Activated CD8-positive, alpha-beta T cell treated with anti-CD3 and anti-CD28 coated beads, Interleukin-2, amount 10 ng/mL, durations not matched to agents 7 days and 5 days (primary cell): ENCODE results near the gene TRAPPC10. TPM values are rescaled to one million over a fixed set of nuclear protein-coding genes. Genes with fewer than 3 reads are reported as not detected.

Experiments
- ATAC-seq: fragments of 150-1000 bp; cut with Tn5 transposase; one replicate; pipeline ENCODE4 v1.10.0; 2021; ENCODE audit warnings: moderate library complexity
- CTCF ChIA-PET: fragments of 350-600 bp; sonication (Branson Sonifier 250); formaldehyde crosslinking; loops from one replicate; lab custom pipeline; 2021; ENCODE audit warnings: antibody characterized with exemption; lab: Charles Lee
- POLR2A ChIA-PET: fragments of 350-600 bp; sonication (Branson Sonifier 250); formaldehyde crosslinking; loops from one replicate; lab custom pipeline; 2021; ENCODE audit warnings: antibody characterized with exemption; lab: Charles Lee
- DNase-seq: peaks from one replicate; pipeline ENCODE4 v3.0.0-alpha.2; 2020
- H3K27ac Mint-ChIP-seq: one replicate; pipeline ENCODE4 v1.8.0; 2021; ENCODE audit warnings: mild to moderate bottlenecking, mixed read lengths
- H3K27me3 Mint-ChIP-seq: one replicate; pipeline ENCODE4 v1.8.0; 2021; ENCODE audit warnings: low read depth, mixed read lengths
- H3K36me3 Mint-ChIP-seq: one replicate; pipeline ENCODE4 v1.8.0; 2021; ENCODE audit warnings: low read depth, mixed read lengths
- H3K4me1 Mint-ChIP-seq: one replicate; pipeline ENCODE4 v1.8.0; 2021; ENCODE audit warnings: low read depth, mixed read lengths
- H3K4me3 Mint-ChIP-seq: one replicate; pipeline ENCODE4 v1.8.0; 2021; ENCODE audit warnings: mild to moderate bottlenecking, mixed read lengths
- H3K9me3 Mint-ChIP-seq: one replicate; pipeline ENCODE4 v1.8.0; 2022; ENCODE audit warnings: mixed read lengths; ENCODE audit not compliant: insufficient read depth
- total RNA-seq, 2 experiments: library from RNA; stranded (reverse); gene quantifications; one replicate each; pipeline ENCODE4 v1.2.3, GENCODE V29; 2021

The TRAPPC10 gene
- total RNA-seq, 2 experiments from 2014 or later = 72.2 to 82.7 TPM

DNA sequence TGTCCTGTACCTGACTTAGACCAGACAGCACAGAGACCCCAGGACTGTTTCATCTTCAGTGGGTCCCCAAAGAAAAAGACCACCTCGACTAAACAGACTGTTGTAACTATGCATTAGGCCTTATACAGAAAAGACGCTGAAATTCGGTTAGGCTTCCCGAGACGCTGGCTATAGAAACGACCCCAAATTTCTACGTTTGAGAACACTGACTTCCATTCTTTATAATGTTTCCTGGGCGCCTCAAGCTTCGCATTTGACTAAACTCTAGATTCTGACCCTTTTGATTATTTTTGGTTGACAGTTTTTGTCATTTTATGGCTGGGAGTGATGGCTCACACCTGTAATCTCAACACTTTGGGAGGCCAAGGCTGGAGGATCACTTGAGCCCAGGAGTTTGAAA, 986 bp upstream of the TRAPPC10 start:
- Mint-ChIP-seq H3K4me1 (peaks cover 41% of the 10 kb centered on the region), H3K27ac (peak overlapping the region; percentile 93), H3K27me3 (no peaks in the 10 kb centered on the region), H3K9me3 (no peaks in the 10 kb centered on the region), H3K36me3 (peaks cover 21% of the 10 kb centered on the region), H3K4me3 (peak overlapping the region; percentile 86)
- CTCF ChIA-PET = no interaction called here
- POLR2A ChIA-PET = interaction anchor here (1.1 to 3.9 kb wide), 3 partner anchors 73 to 222 kb away, joined by 3 to 37 read pairs (median 3); partner anchors contain the start of gene RRP1
- ATAC-seq (no peak), DNase-seq (no peak)

DNA sequence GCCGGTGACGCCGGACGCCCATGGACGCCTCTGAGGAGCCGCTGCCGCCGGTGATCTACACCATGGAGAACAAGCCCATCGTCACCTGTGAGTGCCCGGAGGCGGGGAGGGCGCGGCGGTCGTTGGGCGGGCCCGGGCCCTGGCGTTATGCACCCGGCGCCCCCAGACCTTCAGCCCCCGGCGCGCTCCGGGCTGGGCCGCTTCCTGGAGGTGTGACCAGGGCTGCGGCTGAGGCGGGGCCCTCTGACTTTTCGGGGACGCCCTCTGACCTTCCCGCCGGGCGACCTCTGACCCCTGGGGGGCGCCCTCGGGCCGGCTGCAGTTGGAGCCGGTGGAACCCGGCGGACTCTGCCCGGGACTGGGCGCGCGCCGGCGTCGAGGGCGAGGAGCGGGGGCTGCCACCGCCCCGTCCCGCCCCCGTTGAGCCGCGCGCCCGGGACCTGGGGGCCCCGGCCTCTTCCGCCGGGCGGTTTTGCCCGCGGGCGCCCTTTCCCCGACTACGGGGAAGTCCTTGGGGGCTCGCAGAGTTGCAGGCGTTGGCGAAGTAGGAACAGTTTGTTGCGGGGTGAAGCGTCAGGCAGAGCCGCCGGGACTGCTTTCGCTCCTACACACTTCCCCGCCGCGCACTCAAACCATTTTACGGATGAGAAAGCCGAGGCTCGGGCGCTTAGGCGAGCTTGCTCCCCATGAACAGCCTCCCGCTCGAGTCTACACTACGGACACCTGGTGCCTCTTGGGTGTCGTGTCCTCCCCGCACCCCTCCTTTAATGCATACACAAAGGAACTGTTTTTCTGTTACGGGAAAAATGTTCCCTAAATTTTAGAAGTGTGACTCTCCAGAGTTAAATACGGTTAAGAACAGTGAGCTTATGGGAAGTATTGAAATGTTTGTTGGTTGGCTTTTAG, 618 bp downstream of the TRAPPC10 start:
- H3K36me3 Mint-ChIP-seq = peaks cover 25% of the 10 kb centered on the region
- peak; percentile 91 for DNase-seq
- peak overlapping the region; percentile 87 for H3K27ac Mint-ChIP-seq
- POLR2A ChIA-PET = interaction anchor here (1.0 to 3.9 kb wide), 6 partner anchors 9 to 71 kb away, joined by 3 to 37 read pairs (median 4); no protein-coding TSS in a partner anchor
- H3K9me3 Mint-ChIP-seq = no peaks in the 10 kb centered on the region
- H3K4me1 Mint-ChIP-seq = peaks cover 52% of the 10 kb centered on the region
- CTCF ChIA-PET = interaction anchor here (1.0 to 2.0 kb wide), 8 partner anchors 9 to 285 kb away, joined by 3 to 22 read pairs (median 4); no protein-coding TSS in a partner anchor
- ATAC-seq = peak; percentile 80
- no peaks in the 10 kb centered on the region for H3K27me3 Mint-ChIP-seq
- H3K4me3 Mint-ChIP-seq = peak overlapping the region; percentile 90

DNA sequence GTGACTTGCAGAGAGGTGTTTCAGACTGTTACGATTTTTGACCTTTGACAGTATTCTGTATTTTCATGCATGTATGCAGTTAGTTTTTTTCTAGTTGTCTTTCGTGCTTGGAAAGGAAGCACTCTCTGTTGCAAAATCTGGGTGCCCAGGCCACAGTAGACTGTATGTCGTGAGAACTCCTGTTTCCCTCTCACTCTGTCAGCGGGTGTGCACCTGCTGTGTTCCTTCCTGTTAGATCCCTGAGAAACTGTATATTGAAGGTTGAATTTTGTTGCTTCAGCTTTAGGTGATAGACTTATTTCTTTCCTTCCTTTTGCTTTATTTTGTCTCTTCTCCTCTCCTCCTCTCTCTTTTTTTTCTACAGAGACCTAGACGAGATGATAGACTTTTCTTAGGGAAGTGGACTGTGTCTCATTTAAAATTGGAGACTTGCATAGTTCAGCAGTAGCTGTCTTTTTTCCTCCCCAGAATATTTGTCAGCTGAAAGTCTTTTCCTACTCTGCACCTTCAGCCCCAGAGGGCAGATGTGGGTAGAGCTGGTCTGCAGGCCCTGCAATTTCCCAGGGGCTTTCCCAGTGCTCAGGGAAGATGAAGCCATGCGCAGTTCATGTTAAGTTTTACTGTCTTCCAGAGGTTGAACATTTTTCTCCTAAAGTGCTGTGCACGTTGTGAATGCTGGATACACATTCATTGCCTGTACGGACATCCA, 1.4 kb downstream of the TRAPPC10 start:
- H3K4me1 Mint-ChIP-seq = peaks cover 57% of the 10 kb centered on the region
- H3K27me3 Mint-ChIP-seq = no peaks in the 10 kb centered on the region
- CTCF ChIA-PET = interaction anchor here (0.6 to 2.0 kb wide), 9 partner anchors 8 to 464 kb away, joined by 3 to 22 read pairs (median 3); no protein-coding TSS in a partner anchor
- no peaks in the 10 kb centered on the region for H3K9me3 Mint-ChIP-seq
- POLR2A ChIA-PET = interaction anchor here (0.7 to 3.9 kb wide), 8 partner anchors 8 to 75 kb away, joined by 3 to 37 read pairs (median 4); no protein-coding TSS in a partner anchor
- DNase-seq (peak; percentile 54), ATAC-seq (peak; percentile 18)
- peaks cover 28% of the 10 kb centered on the region for H3K36me3 Mint-ChIP-seq
- H3K27ac Mint-ChIP-seq = peak overlapping the region; percentile 87
- peak overlapping the region; percentile 90 for H3K4me3 Mint-ChIP-seq

DNA sequence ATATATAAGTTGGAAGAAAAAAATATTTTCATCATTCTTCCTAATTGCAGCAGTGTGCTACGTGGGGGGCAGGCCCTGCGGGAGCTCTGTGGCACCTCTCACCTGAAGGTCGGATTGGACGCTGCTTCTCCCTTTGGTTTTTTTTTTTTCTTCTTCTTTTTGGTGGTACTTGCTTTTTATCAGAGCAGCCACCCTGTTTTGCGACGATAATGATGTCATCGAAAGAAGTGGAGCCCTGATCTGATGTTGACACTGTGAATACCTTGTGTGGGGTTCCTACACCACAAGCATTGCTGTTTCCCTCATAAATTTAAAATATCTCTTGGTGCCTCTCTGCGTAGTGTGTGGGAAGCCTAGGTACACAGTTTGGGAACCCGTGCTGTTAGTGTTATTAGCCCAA, 5.5 kb downstream of the TRAPPC10 start:
- ATAC-seq (no peak), DNase-seq (no peak)
- H3K9me3 Mint-ChIP-seq = no peaks in the 10 kb centered on the region
- H3K27me3 Mint-ChIP-seq = no peaks in the 10 kb centered on the region
- ChIA-PET POLR2A (interaction anchor here (0.6 to 0.7 kb wide), 2 partner anchors 52 to 509 kb away, joined by 3 to 4 read pairs; no protein-coding TSS in a partner anchor), CTCF (interaction anchor here (1.1 kb wide), 1 partner anchor 14 kb away, joined by 4 read pairs; no protein-coding TSS in a partner anchor)
- H3K4me3 Mint-ChIP-seq = no peak overlapping the region
- no peak overlapping the region for H3K27ac Mint-ChIP-seq
- peaks cover 76% of the 10 kb centered on the region for H3K4me1 Mint-ChIP-seq
- peaks cover 27% of the 10 kb centered on the region for H3K36me3 Mint-ChIP-seq

DNA sequence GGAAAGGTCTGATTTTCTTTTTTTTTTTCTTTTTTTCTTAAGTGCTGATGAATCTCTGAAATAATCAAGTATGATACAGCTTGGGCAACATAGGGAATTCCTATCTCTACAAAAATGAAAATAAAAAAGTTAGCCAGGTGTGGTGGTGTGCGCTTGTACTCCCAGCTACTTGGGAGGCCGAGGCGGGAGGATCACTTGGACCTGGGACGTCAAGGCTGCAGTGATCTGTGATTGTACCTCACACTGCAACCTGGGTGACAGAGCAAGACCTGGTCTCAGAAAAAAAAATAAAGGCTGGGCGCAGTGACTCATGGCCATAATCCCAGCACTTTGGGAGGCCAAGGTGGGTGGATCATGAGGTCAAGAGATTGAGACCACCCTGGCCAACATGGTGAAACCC, 6.0 kb downstream of the TRAPPC10 start:
- ATAC-seq (no peak), DNase-seq (no peak)
- H3K27ac Mint-ChIP-seq = no peak overlapping the region
- ChIA-PET CTCF (interaction anchor here (1.1 kb wide), 1 partner anchor 14 kb away, joined by 4 read pairs; no protein-coding TSS in a partner anchor), POLR2A (interaction anchor here (0.7 kb wide), 1 partner anchor 52 kb away, joined by 4 read pairs; no protein-coding TSS in a partner anchor)
- H3K9me3 Mint-ChIP-seq = no peaks in the 10 kb centered on the region
- no peak overlapping the region for H3K4me3 Mint-ChIP-seq
- peaks cover 79% of the 10 kb centered on the region for H3K4me1 Mint-ChIP-seq
- H3K36me3 Mint-ChIP-seq = peaks cover 29% of the 10 kb centered on the region
- H3K27me3 Mint-ChIP-seq = no peaks in the 10 kb centered on the region

DNA sequence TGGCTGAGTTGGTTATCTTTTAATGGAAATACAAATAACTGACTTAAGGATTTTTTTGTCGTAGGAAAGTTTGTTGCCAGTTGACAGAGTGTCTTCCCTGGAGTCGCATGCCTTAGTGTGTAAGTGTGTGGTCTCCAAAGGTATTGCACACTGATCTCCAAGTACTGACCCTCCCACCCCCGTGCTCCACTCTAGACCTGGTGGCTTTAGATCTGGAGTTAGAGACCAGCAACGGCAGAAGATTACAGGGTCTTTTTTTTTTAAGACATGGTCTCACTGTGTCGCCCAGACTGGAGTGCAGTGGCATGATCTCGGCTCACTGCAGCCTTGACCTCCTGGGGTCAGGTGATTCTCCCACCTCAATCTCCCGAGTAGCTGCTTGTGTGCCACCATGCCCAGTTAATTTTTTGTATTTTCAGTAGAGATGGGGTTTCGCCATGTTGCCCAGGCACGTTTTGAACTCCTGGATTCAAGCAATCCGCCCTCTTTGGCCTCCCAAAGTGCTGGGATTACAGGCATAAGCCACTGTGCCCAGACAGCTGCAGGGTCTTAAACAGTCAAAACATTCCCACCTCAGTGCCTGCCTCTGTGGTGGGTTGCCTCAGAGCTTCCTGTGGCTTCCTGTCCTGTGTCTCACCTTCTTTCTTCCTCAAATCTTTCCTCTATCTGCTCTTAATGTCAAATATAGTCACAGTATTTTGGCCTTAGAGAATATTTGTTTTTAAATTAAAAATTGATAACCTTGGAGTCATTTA, 6.9 kb downstream of the TRAPPC10 start:
- H3K36me3 Mint-ChIP-seq = peaks cover 26% of the 10 kb centered on the region
- DNase-seq (peak; percentile 35), ATAC-seq (peak; percentile 36)
- H3K4me1 Mint-ChIP-seq = peaks cover 79% of the 10 kb centered on the region
- CTCF ChIA-PET = interaction anchor here (0.9 to 1.6 kb wide), 3 partner anchors 9 to 69 kb away, joined by 3 read pairs; no protein-coding TSS in a partner anchor
- H3K9me3 Mint-ChIP-seq = no peaks in the 10 kb centered on the region
- H3K27ac Mint-ChIP-seq = peak overlapping the region; percentile 33
- no peaks in the 10 kb centered on the region for H3K27me3 Mint-ChIP-seq
- POLR2A ChIA-PET = interaction anchor here (1.1 to 1.4 kb wide), 2 partner anchors 30 to 71 kb away, joined by 3 read pairs; no protein-coding TSS in a partner anchor
- H3K4me3 Mint-ChIP-seq = peak overlapping the region; percentile 28

DNA sequence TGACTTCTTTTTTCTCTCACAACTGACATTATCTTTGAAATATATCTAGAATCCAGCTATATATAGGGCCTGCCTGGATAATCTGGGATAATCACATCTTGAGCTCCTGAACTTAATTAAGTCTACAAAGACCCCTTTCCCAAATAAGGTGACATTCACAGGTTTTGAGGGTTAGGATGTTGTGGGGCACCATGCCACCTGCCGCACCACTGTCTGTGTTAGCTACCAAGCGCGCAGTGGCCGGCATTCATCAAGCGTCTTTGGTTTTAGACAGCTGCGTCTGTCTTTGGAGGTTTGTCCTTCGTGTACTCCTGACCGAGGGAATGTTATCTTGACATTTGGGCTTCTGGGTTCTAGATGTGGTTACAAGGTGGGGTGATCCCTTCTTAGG, 7.5 kb downstream of the TRAPPC10 start:
- no peaks in the 10 kb centered on the region for H3K27me3 Mint-ChIP-seq
- DNase-seq (no peak), ATAC-seq (no peak)
- ChIA-PET CTCF (interaction anchor here (0.9 to 1.6 kb wide), 3 partner anchors 9 to 68 kb away, joined by 3 read pairs; no protein-coding TSS in a partner anchor), POLR2A (interaction anchor here (1.1 to 1.4 kb wide), 2 partner anchors 29 to 71 kb away, joined by 3 read pairs; no protein-coding TSS in a partner anchor)
- no peak overlapping the region for H3K27ac Mint-ChIP-seq
- peak overlapping the region; percentile 28 for H3K4me3 Mint-ChIP-seq
- H3K4me1 Mint-ChIP-seq = peaks cover 77% of the 10 kb centered on the region
- no peaks in the 10 kb centered on the region for H3K9me3 Mint-ChIP-seq
- H3K36me3 Mint-ChIP-seq = peaks cover 25% of the 10 kb centered on the region

DNA sequence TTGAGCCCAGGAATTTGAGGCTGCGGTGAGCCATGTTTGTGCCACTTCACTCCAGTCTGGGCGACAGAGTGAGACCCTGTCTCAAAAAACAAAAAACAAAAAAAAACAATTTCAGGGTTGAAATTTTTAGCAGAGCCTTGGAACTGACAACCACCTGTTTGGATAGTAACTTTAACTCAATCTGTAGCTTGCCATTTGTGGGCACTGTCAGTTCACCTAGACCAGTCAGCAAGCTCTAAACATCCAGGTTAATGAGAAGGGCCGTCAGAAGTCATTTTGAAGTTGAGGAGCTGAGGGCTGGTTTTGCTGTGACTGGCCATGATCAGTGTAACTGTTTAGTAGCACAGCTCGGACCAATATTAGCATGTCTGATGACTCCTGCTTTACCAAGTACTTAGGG, 8.4 kb downstream of the TRAPPC10 start:
- ChIA-PET CTCF (interaction anchor here (0.7 to 1.6 kb wide), 3 partner anchors 11 to 394 kb away, joined by 3 read pairs; no protein-coding TSS in a partner anchor), POLR2A (interaction anchor here (0.6 to 1.4 kb wide), 3 partner anchors 17 to 1367 kb away, joined by 3 to 4 read pairs (median 3); partner anchors contain the start of gene PDE9A)
- DNase-seq (no peak), ATAC-seq (no peak)
- H3K4me1 Mint-ChIP-seq = peaks cover 79% of the 10 kb centered on the region
- H3K4me3 Mint-ChIP-seq = no peak overlapping the region
- H3K27ac Mint-ChIP-seq = no peak overlapping the region
- peaks cover 27% of the 10 kb centered on the region for H3K36me3 Mint-ChIP-seq
- H3K9me3 Mint-ChIP-seq = no peaks in the 10 kb centered on the region
- no peaks in the 10 kb centered on the region for H3K27me3 Mint-ChIP-seq

DNA sequence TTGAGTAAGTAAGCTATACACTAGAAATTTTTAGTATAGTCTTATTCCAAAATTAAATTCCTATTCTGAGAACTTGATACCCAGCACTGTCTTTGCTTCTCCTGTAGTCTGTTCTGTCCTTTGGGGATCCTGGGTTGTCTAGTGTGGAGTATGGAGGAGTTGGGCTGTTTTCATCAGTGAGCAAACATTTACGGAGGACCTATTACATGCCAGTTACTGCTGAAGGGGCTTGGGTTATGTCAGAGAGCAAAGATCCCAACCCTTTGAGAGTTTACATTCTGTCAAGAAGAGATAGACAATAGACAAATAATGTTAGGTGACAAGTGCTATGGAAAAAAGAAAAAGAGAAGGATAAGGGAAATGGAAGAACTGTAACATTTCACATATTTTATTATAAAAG, 9.0 kb downstream of the TRAPPC10 start:
- H3K4me1 Mint-ChIP-seq = peaks cover 79% of the 10 kb centered on the region
- H3K4me3 Mint-ChIP-seq = no peak overlapping the region
- no peaks in the 10 kb centered on the region for H3K9me3 Mint-ChIP-seq
- DNase-seq (no peak), ATAC-seq (no peak)
- no peaks in the 10 kb centered on the region for H3K27me3 Mint-ChIP-seq
- H3K27ac Mint-ChIP-seq = no peak overlapping the region
- CTCF ChIA-PET = interaction anchor here (0.9 to 1.2 kb wide), 3 partner anchors 7 to 55 kb away, joined by 3 read pairs; no protein-coding TSS in a partner anchor
- POLR2A ChIA-PET = interaction anchor here (0.6 to 0.7 kb wide), 2 partner anchors 17 to 1368 kb away, joined by 3 to 4 read pairs; partner anchors contain the start of gene PDE9A
- H3K36me3 Mint-ChIP-seq = peaks cover 28% of the 10 kb centered on the region

DNA sequence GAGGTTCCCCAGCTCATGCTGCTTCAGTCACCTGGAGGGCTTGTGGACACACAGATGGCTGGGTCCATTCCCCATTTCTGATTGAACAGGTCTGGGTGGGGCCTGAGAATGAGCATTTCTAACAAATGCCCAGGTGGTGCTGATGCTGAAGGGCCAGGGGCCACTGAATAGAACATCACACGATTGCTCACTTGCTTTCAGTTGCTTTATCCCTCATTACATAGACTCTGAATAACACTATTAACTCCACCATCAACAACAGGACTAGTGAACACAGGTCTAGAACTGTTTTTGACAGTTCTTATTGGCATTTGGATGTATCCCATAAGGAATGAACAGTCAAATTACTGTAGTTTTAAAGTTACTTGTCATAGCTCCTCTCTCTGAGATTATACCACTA, 12.1 kb downstream of the TRAPPC10 start:
- Mint-ChIP-seq H3K27ac (no peak overlapping the region), H3K27me3 (no peaks in the 10 kb centered on the region), H3K36me3 (peaks cover 38% of the 10 kb centered on the region), H3K4me3 (no peak overlapping the region), H3K4me1 (peaks cover 63% of the 10 kb centered on the region), H3K9me3 (no peaks in the 10 kb centered on the region)
- ATAC-seq = no peak
- ChIA-PET POLR2A (no interaction called here), CTCF (interaction anchor here (0.8 to 1.4 kb wide), 3 partner anchors 11 to 59 kb away, joined by 3 to 4 read pairs (median 3); no protein-coding TSS in a partner anchor)
- DNase-seq = no peak
